HepG2 (cell line): ENCODE results near the gene HCFC1R1. TPM values are rescaled to one million over a fixed set of nuclear protein-coding genes. Genes with fewer than 3 reads are reported as not detected.
A peak's percentile ranks its signal among the peaks of the same experiment; 100 is the strongest.

Experiments
- ARNT2 ChIP-seq: sonication (generic); formaldehyde crosslinking; IDR thresholded peaks from 2 replicates; pipeline ENCODE4 v1.8.0; 2022; ENCODE audit warnings: mild to moderate bottlenecking, low read depth, missing genetic modification reagents, moderate library complexity
- ATF7 ChIP-seq, 2 experiments: fragments of 450-650 bp in 1 of 2; sonication (generic) in 1 of 2; formaldehyde crosslinking in 1 of 2; IDR thresholded peaks; 2 replicates each; pipeline versions ENCODE4 v1.4.0 to v1.6.1; 2016 to 2020; ENCODE audit warnings: antibody characterized with exemption in 1 of 2, mild to moderate bottlenecking in 1 of 2, missing genetic modification reagents in 1 of 2
- CHD2 ChIP-seq: IDR thresholded peaks from 2 replicates; pipeline ENCODE4 v1.6.1; 2011; ENCODE audit warnings: low read depth, low read length, improper control_type of control experiment
- HMG20B ChIP-seq: conservative IDR thresholded peaks from 2 replicates; pipeline ENCODE4 v1.6.1; 2016; ENCODE audit warnings: missing genetic modification reagents, missing compliant biosample characterization
- HMGXB4 ChIP-seq, 2 experiments: sonication (generic) in 1 of 2; formaldehyde crosslinking in 1 of 2; IDR thresholded peaks; 2 replicates each; pipeline versions ENCODE4 v1.4.0 to v1.6.1; 2018 to 2020; ENCODE audit warnings: missing genetic modification reagents in 2 of 2, borderline replicate concordance in 1 of 2, low read depth in 1 of 2, mild to moderate bottlenecking in 1 of 2, missing biosample characterization in 1 of 2
- IRX3 ChIP-seq: sonication (generic); formaldehyde crosslinking; IDR thresholded peaks from 2 replicates; pipeline ENCODE4 v1.8.1; 2023; ENCODE audit warnings: mild to moderate bottlenecking, low read depth, missing genetic modification reagents, borderline replicate concordance
- ISL2 ChIP-seq: sonication (generic); formaldehyde crosslinking; IDR thresholded peaks from 2 replicates; pipeline ENCODE4 v1.5.0; 2020; ENCODE audit warnings: missing genetic modification reagents
- ISX ChIP-seq: sonication (generic); formaldehyde crosslinking; conservative IDR thresholded peaks from 2 replicates; pipeline ENCODE4 v1.5.0; 2020; ENCODE audit warnings: missing genetic modification reagents
- NFKB2 ChIP-seq: sonication (generic); formaldehyde crosslinking; IDR thresholded peaks from 2 replicates; pipeline ENCODE4 v1.4.0; 2020; ENCODE audit warnings: missing genetic modification reagents, borderline replicate concordance
- REPIN1 ChIP-seq: sonication (generic); formaldehyde crosslinking; IDR thresholded peaks from 2 replicates; pipeline ENCODE4 v1.8.0; 2022; ENCODE audit warnings: missing genetic modification reagents, low read depth, mild to moderate bottlenecking, borderline replicate concordance
- SNAI1 ChIP-seq: sonication (generic); formaldehyde crosslinking; IDR thresholded peaks from 2 replicates; pipeline ENCODE4 v1.5.0; 2020; ENCODE audit warnings: mild to moderate bottlenecking, missing genetic modification reagents, borderline replicate concordance
- SP140L ChIP-seq: sonication (generic); formaldehyde crosslinking; IDR thresholded peaks from 2 replicates; pipeline ENCODE4 v1.4.0; 2020; ENCODE audit warnings: missing genetic modification reagents, borderline replicate concordance
- ZNF331 ChIP-seq: sonication (generic); formaldehyde crosslinking; IDR thresholded peaks from 2 replicates; pipeline ENCODE4 v1.4.0; 2020; ENCODE audit warnings: missing genetic modification reagents
- ZNF678 ChIP-seq: sonication (generic); formaldehyde crosslinking; IDR thresholded peaks from 2 replicates; pipeline ENCODE4 v1.4.0; 2020; ENCODE audit warnings: mild to moderate bottlenecking, missing genetic modification reagents
- ZSCAN31 ChIP-seq: sonication (generic); formaldehyde crosslinking; IDR thresholded peaks from 2 replicates; pipeline ENCODE4 v1.5.0; 2020; ENCODE audit warnings: low read depth, mild to moderate bottlenecking, missing genetic modification reagents
- polyA plus RNA-seq, 8 experiments: library from polyadenylated mRNA; depleted of rRNA in 3 of 8; stranded (reverse) in 7 of 8; unstranded in 1 of 8; fragments of >200 nt; fragmentation: Illumina TruSeq in 4 of 8; extraction: Trizol in 4 of 8; gene quantifications; 2 replicates each; pipeline versions ENCODE4 v1.2.1 to v1.2.3, GENCODE V29; 2011 to 2016; ENCODE audit warnings: low read depth in 4 of 8, missing spikeins in 1 of 8, mixed read lengths in 1 of 8; ENCODE audit not compliant: insufficient read depth in 1 of 8
- total RNA-seq, 5 experiments: library from RNA; depleted of rRNA; stranded (reverse); fragments of >200 nt; fragmentation: Illumina TruSeq; extraction: Trizol; gene quantifications; 2 replicates each; pipeline ENCODE4 v1.2.3, GENCODE V29; 2016; ENCODE audit warnings: low read depth in 1 of 5
- TF ChIP-seq, protein P1 (sequence below): IDR thresholded peaks from 2 replicates; pipeline ENCODE4 v1.6.1; 2012; ENCODE audit warnings: inconsistent platforms
- TF ChIP-seq, protein P2 (sequence below): sonication (generic); formaldehyde crosslinking; conservative IDR thresholded peaks from 2 replicates; pipeline ENCODE4 v1.4.0; 2020; ENCODE audit warnings: missing genetic modification reagents
- TF ChIP-seq, protein P3 (sequence below): sonication (generic); formaldehyde crosslinking; IDR thresholded peaks from 2 replicates; pipeline ENCODE4 v1.4.0; 2020; ENCODE audit warnings: missing genetic modification reagents, mild to moderate bottlenecking, borderline replicate concordance
- TF ChIP-seq, protein P4 (sequence below): sonication (generic); formaldehyde crosslinking; IDR thresholded peaks from 2 replicates; pipeline ENCODE4 v1.4.0; 2020; ENCODE audit warnings: missing genetic modification reagents

HCFC1R1 gene
- total and polyA plus RNA-seq, 2 of the 13 experiments (the other 11 are each of a cell fraction or from before 2014, with no cell fraction given): 13.8 to 16.1 TPM

DNA sequence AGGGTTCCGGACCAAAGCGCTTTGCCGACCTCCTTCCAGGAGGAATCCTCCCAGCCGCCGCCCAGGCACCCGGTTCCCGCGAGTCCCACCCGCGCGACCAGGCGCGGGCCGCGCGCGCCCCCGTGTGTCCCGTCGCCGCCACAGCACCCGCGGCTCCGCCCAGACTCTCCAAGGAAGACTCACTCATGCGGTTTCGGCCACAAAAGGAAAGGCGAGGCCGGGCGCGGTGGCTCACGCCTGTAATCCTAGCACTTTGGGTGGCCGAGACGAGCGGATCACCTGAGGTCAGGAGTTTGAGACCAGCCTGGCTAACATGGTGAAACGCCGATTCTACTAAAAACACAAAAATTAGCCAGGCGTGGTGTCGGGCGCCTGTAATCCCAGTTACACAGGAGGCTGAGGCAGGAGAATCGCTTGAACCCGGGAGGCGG lies 40.0 kb downstream of the HCFC1R1 start (continued):
- TF ChIP-seq HMGXB4 (CRISPR knock-in tag; IDR thresholded peaks at IDR 0.05; ENCODE audit: borderline replicate concordance in 1 of 2, low read depth in 1 of 2) (peak in 1 of 2 experiments; percentile 45; a peak in 1 of 4 replicates), SNAI1 (no peak), ARNT2 (peak; percentile 27; the same call in 1 of the 2 replicates), ISL2 (CRISPR knock-in tag) (no peak), ZNF678 (CRISPR knock-in tag) (no peak), REPIN1 (peak; percentile 71), ZSCAN31 (CRISPR knock-in tag) (no peak), HMG20B (CRISPR knock-in tag) (no peak), CHD2 (peak; percentile 84), NFKB2 (CRISPR knock-in tag) (peak; percentile 40; the same call in 1 of the 2 replicates), ZNF331 (peak; percentile 54; the same call in 1 of the 2 replicates), IRX3 (CRISPR knock-in tag) (0 out of 2 replicates have a peak, but pooled peaks have one; percentile 51), ATF7 (IDR thresholded peaks at IDR 0.05) (no peak), ATF7 (CRISPR knock-in tag; IDR thresholded peaks at IDR 0.05) (no peak), SP140L (CRISPR knock-in tag) (no peak), ISX (CRISPR knock-in tag) (no peak)
- TF ChIP-seq, protein P1, sequence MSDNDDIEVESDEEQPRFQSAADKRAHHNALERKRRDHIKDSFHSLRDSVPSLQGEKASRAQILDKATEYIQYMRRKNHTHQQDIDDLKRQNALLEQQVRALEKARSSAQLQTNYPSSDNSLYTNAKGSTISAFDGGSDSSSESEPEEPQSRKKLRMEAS: peak; percentile 57; the same call in 1 of the 2 replicates
- TF ChIP-seq, protein P2, sequence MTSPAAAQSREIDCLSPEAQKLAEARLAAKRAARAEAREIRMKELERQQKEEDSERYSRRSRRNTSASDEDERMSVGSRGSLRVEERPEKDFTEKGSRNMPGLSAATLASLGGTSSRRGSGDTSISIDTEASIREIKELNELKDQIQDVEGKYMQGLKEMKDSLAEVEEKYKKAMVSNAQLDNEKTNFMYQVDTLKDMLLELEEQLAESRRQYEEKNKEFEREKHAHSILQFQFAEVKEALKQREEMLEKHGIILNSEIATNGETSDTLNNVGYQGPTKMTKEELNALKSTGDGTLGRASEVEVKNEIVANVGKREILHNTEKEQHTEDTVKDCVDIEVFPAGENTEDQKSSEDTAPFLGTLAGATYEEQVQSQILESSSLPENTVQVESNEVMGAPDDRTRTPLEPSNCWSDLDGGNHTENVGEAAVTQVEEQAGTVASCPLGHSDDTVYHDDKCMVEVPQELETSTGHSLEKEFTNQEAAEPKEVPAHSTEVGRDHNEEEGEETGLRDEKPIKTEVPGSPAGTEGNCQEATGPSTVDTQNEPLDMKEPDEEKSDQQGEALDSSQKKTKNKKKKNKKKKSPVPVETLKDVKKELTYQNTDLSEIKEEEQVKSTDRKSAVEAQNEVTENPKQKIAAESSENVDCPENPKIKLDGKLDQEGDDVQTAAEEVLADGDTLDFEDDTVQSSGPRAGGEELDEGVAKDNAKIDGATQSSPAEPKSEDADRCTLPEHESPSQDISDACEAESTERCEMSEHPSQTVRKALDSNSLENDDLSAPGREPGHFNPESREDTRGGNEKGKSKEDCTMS: no peak
- TF ChIP-seq, protein P3, sequence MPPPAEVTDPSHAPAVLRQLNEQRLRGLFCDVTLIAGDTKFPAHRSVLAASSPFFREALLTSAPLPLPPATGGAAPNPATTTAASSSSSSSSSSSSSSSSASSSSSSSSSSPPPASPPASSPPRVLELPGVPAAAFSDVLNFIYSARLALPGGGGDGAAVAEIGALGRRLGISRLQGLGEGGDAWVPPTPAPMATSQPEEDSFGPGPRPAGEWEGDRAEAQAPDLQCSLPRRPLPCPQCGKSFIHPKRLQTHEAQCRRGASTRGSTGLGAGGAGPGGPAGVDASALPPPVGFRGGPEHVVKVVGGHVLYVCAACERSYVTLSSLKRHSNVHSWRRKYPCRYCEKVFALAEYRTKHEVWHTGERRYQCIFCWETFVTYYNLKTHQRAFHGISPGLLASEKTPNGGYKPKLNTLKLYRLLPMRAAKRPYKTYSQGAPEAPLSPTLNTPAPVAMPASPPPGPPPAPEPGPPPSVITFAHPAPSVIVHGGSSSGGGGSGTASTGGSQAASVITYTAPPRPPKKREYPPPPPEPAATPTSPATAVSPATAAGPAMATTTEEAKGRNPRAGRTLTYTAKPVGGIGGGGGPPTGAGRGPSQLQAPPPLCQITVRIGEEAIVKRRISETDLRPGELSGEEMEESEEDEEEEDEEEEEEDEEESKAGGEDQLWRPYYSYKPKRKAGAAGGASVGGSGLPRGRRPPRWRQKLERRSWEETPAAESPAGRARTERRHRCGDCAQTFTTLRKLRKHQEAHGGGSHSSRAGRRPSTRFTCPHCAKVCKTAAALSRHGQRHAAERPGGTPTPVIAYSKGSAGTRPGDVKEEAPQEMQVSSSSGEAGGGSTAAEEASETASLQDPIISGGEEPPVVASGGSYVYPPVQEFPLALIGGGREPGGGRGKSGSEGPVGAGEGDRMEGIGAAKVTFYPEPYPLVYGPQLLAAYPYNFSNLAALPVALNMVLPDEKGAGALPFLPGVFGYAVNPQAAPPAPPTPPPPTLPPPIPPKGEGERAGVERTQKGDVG (CRISPR knock-in tag): no peak
- TF ChIP-seq, protein P4, sequence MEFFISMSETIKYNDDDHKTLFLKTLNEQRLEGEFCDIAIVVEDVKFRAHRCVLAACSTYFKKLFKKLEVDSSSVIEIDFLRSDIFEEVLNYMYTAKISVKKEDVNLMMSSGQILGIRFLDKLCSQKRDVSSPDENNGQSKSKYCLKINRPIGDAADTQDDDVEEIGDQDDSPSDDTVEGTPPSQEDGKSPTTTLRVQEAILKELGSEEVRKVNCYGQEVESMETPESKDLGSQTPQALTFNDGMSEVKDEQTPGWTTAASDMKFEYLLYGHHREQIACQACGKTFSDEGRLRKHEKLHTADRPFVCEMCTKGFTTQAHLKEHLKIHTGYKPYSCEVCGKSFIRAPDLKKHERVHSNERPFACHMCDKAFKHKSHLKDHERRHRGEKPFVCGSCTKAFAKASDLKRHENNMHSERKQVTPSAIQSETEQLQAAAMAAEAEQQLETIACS: 0 out of 2 replicates have a peak, but pooled peaks have one; percentile 36
